Gastroesophageal sphincter (tissue), 3 donors: ENCODE results near the gene CREB1.

Experiments used
- POLR2AphosphoS5 ChIP-seq: sonication (generic); formaldehyde crosslinking; IDR thresholded peaks from one replicate; pipeline ENCODE4 v1.6.1; 2017; ENCODE audit warnings: antibody characterized with exemption
- TF ChIP-seq, protein P1 (sequence below), 4 experiments: fragments of 200-600 bp in 2 of 4; fragments of 450-650 bp in 2 of 4; sonication (generic) in 1 of 4; IDR thresholded peaks; one replicate each; pipeline ENCODE4 v1.5.1; 2017 to 2019; ENCODE audit warnings: antibody characterized with exemption in 4 of 4, mild to moderate bottlenecking in 2 of 4, moderate library complexity in 2 of 4

DNA sequence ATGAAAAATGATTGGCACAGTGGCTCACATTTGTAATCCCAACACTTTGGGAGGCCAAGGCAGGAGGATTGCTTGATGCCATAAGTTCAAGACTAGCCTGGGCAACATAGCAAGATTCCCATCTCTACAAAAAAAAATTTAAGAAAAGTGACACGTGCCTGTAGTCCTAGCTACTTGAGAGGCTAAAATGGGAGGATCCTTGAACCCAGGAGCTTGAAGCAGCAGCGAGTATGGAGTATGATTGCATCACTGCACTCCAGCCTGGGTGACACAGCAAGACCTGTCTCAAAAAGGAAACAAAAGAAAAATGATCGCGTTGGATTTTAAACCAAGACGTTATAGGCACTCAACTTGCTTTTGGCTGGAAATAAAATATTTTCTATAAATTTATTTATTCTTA, 37.8 kb upstream of the CREB1 start:
- TF ChIP-seq, protein P1, sequence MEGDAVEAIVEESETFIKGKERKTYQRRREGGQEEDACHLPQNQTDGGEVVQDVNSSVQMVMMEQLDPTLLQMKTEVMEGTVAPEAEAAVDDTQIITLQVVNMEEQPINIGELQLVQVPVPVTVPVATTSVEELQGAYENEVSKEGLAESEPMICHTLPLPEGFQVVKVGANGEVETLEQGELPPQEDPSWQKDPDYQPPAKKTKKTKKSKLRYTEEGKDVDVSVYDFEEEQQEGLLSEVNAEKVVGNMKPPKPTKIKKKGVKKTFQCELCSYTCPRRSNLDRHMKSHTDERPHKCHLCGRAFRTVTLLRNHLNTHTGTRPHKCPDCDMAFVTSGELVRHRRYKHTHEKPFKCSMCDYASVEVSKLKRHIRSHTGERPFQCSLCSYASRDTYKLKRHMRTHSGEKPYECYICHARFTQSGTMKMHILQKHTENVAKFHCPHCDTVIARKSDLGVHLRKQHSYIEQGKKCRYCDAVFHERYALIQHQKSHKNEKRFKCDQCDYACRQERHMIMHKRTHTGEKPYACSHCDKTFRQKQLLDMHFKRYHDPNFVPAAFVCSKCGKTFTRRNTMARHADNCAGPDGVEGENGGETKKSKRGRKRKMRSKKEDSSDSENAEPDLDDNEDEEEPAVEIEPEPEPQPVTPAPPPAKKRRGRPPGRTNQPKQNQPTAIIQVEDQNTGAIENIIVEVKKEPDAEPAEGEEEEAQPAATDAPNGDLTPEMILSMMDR (IDR thresholded peaks at IDR 0.05) = no peak
- TF ChIP-seq POLR2AphosphoS5 = no peak
